ENCODE measurements around the gene DOCK10. TPM values are rescaled to one million over a fixed set of nuclear protein-coding genes. Genes with fewer than 3 reads are reported as not detected.

The DOCK10 gene
- total and polyA plus RNA-seq, 2 donors (not counting 3 experiments of a cell fraction or from before 2014, with no cell fraction given): 5.8 to 23.0 TPM

GRCh38 chr2:224969095-224969494 is 73.2 kb downstream of the DOCK10 start:
- ChIA-PET POLR2A (no interaction called here), CTCF (no interaction called here)
- no peaks in the 10 kb centered on the region for H3K27me3 ChIP-seq (ENCODE audit: control insufficient read depth in 2 of 2, insufficient read depth in 2 of 2, low read length in 2 of 2)
- no TSS peak for BruUV-seq (replicated peaks)
- DNase-seq (ENCODE audit: low read depth, low spot score) (no peak), FAIRE-seq (no peak)
- H3K9ac ChIP-seq (replicated peaks; ENCODE audit: extremely low read depth, insufficient read depth, low read length): no peak overlapping the region
- H3K4me3 ChIP-seq (replicated peaks in 1 of 3; ENCODE audit: insufficient read depth in 1 of 3, low read depth in 1 of 3, low read length in 3 of 3): no peak overlapping the region
- no peak overlapping the region for H2AFZ ChIP-seq (ENCODE audit: low read depth, low read length)
- no peaks in the 10 kb centered on the region for H3K79me2 ChIP-seq (ENCODE audit: control insufficient read depth, insufficient read depth, low read length)
- no peak overlapping the region for H3K27ac ChIP-seq (ENCODE audit: insufficient read depth, low read depth, low read length)
- no peaks in the 10 kb centered on the region for H3K4me1 ChIP-seq (ENCODE audit: control insufficient read depth, extremely low read depth, insufficient read depth, low read length)
- no peaks in the 10 kb centered on the region for H3K36me3 ChIP-seq (ENCODE audit: control insufficient read depth in 2 of 2, extremely low read depth in 1 of 2, insufficient read depth in 2 of 2, low read length in 2 of 2)
- H3K4me2 ChIP-seq (ENCODE audit: insufficient read depth, low read length): no peak overlapping the region
- intact Hi-C loops (cut with micrococcal nuclease): no loop called here
- TF ChIP-seq JUN (IDR thresholded peaks at IDR 0.05; ENCODE audit: borderline replicate concordance, insufficient read depth, insufficient read length, low read depth) (no peak), CTCF (IDR thresholded peaks at IDR 0.05; ENCODE audit: extremely low read depth in 1 of 2, insufficient read depth in 1 of 2, low read depth in 1 of 2, low read length in 2 of 2) (no peak), POLR2A (IDR thresholded peaks at IDR 0.05; ENCODE audit: low read depth, low read length) (no peak), MAX (IDR thresholded peaks at IDR 0.05; ENCODE audit: insufficient read depth, insufficient read length) (no peak), EZH2 (IDR thresholded peaks at IDR 0.05; ENCODE audit: borderline replicate concordance, low read depth, low read length, severe bottlenecking) (no peak), POLR2AphosphoS5 (IDR thresholded peaks at IDR 0.05; ENCODE audit: insufficient read depth, low read depth, low read length) (no peak), FOS (IDR thresholded peaks at IDR 0.05; ENCODE audit: borderline replicate concordance, insufficient read depth, low read length) (no peak), MYC (IDR thresholded peaks at IDR 0.05; ENCODE audit: low read depth, low read length) (no peak), GATA2 (IDR thresholded peaks at IDR 0.05; ENCODE audit: insufficient read depth, insufficient read length, low read depth, low read length) (no peak)
- dilution Hi-C loops (cut with MboI; ENCODE audit: extremely low pct_ligation_motif_present, low sequenced_read_pairs): no loop called here
- no peaks in the 10 kb centered on the region for H3K9me1 ChIP-seq (replicated peaks; ENCODE audit: control insufficient read depth, extremely low read depth, insufficient read depth, low read length)
- H4K20me1 ChIP-seq (replicated peaks; ENCODE audit: control insufficient read depth, extremely low read depth, insufficient read depth, low read length): no peaks in the 10 kb centered on the region
- no peaks in the 10 kb centered on the region for H3K9me3 ChIP-seq (replicated peaks; ENCODE audit: control insufficient read depth, insufficient read depth, low read length)
